ENCODE data around the gene AKR1E2. TPM values are rescaled to one million over a fixed set of nuclear protein-coding genes. Genes with fewer than 3 reads are reported as not detected.
A peak's percentile ranks its signal among the peaks of the same experiment; 100 is the strongest.

Gene AKR1E2
- total RNA-seq: 1 to 10 TPM; 6.1 to 6.5 TPM

DNA sequence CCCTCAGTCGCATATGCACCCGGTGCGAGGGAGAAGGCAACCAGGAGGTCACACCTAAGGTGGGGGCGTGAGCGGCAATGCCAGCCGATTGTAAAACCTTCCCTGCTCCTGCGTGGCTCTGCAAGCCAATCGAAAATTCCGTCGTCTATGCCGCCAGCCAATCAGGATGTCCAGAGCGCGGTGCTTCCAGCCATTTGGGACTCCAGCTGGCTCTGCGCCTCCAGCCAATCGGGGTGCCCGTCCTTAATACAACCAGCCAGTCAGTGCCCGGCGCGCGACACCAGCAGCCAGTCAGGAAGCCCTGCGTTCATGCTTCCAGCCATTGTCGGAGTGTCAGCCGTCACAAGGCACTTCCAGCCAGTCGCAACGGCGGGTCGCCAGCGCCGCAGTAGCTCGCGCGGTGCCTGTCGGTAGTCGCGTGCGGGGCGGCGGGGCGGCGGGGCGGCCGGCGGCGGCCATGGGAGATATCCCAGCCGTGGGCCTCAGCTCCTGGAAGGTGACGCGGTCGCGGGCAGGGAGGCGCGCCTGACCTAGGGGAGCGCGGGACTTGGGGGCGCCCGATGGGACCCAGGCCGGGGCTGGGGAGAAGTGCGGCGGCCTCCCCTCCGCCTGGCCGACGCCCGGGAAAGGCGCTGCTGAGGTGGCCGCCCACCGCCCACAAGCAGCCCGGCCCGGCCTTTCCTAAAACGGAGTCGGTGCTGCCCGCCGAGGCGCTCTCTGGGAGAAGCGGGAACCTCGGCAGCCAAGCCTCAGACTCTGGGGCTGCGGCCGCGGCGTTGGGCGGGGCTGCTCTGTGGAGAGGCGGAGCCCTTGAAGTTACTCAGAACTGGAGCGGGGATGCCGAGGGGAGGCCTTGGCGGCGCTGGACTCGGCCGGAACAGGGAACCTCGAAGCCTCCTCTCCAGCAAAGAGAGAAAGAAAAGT is at the start of gene AKR1E2:
TSS of gene AKR1E2 (plus strand) at position 340 of the 924 bp plus-strand sequence. CDS start at position 458, 118 bp downstream.
- no peaks in the 10 kb centered on the region for H3K36me3 Mint-ChIP-seq (ENCODE audit: low read depth)
- POLR2A ChIA-PET: interaction anchor here (1.0 kb wide), 1 partner anchor 9 kb away, joined by 3 read pairs; no protein-coding TSS in a partner anchor
- H3K27me3 Mint-ChIP-seq: peaks cover 33% of the 10 kb centered on the region
- H3K27ac Mint-ChIP-seq: peak within 1 kb of the TSS; percentile 65
- ATAC-seq (peak; percentile 93), DNase-seq (peak; percentile 89)
- peaks cover 7% of the 10 kb centered on the region for H3K4me1 Mint-ChIP-seq (ENCODE audit: low read depth)
- CTCF ChIA-PET: interaction anchor here (1.0 to 11.2 kb wide), 3 partner anchors 11 to 24 kb away, joined by 3 to 74 read pairs (median 6); no protein-coding TSS in a partner anchor
- H3K9me3 Mint-ChIP-seq: peaks cover 2% of the 10 kb centered on the region
- intact Hi-C loops (cut with micrococcal nuclease): loop anchor here (10.0 kb wide), 1 partner anchor 459 kb away; no protein-coding TSS in a partner anchor
- peak within 1 kb of the TSS; percentile 74 for H3K4me3 Mint-ChIP-seq
- TF ChIP-seq, protein P1, sequence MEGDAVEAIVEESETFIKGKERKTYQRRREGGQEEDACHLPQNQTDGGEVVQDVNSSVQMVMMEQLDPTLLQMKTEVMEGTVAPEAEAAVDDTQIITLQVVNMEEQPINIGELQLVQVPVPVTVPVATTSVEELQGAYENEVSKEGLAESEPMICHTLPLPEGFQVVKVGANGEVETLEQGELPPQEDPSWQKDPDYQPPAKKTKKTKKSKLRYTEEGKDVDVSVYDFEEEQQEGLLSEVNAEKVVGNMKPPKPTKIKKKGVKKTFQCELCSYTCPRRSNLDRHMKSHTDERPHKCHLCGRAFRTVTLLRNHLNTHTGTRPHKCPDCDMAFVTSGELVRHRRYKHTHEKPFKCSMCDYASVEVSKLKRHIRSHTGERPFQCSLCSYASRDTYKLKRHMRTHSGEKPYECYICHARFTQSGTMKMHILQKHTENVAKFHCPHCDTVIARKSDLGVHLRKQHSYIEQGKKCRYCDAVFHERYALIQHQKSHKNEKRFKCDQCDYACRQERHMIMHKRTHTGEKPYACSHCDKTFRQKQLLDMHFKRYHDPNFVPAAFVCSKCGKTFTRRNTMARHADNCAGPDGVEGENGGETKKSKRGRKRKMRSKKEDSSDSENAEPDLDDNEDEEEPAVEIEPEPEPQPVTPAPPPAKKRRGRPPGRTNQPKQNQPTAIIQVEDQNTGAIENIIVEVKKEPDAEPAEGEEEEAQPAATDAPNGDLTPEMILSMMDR (IDR thresholded peaks at IDR 0.05): no peak

DNA sequence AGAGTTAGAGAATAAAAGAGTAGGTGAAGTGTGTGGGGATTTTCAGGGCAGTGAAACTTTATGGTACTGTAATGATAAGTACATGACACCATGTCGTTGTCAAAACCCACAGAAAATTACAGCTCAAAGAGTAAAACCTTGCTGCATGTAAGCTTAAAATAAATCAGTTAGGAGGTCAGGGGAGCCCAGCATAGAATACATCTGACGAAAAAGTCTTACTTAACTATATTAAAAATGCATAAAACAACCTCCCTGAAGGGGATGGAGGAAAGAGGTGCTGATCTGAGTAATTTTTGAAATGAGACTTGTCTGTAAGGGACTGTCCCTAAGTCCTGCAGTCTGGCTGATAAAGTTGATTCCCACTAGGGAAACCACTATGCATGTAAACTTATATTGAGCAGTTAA is 49.8 kb upstream of the AKR1E2 start:
- intact Hi-C loops (cut with micrococcal nuclease): no loop called here
- peaks cover 7% of the 10 kb centered on the region for H3K4me1 Mint-ChIP-seq (ENCODE audit: low read depth)
- H3K9me3 Mint-ChIP-seq: no peaks in the 10 kb centered on the region
- no peaks in the 10 kb centered on the region for H3K36me3 Mint-ChIP-seq (ENCODE audit: low read depth)
- ChIA-PET POLR2A (no interaction called here), CTCF (no interaction called here)
- peaks cover 16% of the 10 kb centered on the region for H3K27me3 Mint-ChIP-seq
- TF ChIP-seq, protein P1 (IDR thresholded peaks at IDR 0.05): no peak
- ATAC-seq (peak; percentile 78), DNase-seq (no peak)
- H3K27ac Mint-ChIP-seq: peak overlapping the region; percentile 16
- H3K4me3 Mint-ChIP-seq: no peak overlapping the region

DNA sequence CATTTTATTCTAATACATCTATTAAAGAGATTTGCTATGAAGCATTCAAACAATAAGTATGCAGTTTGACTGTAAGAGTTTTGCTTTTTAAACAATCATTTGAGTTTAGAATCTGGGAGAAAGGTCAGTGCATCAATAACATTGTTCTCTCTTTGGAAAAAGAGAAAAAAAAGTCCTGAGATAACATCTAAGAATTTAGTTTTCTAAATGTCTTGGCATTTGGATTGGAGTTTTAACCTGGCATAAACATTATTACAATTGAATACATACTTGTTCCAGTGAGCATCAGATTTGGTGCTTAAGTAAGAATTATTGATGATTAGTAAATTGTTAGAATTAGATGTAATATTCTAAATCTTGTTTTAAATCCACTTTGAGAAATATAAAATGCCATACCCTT is 47.2 kb upstream of the AKR1E2 start:
- intact Hi-C loops (cut with micrococcal nuclease): no loop called here
- Mint-ChIP-seq H3K4me1 (ENCODE audit: low read depth) (peaks cover 7% of the 10 kb centered on the region), H3K9me3 (no peaks in the 10 kb centered on the region), H3K27ac (no peak overlapping the region), H3K36me3 (ENCODE audit: low read depth) (no peaks in the 10 kb centered on the region), H3K27me3 (peaks cover 2% of the 10 kb centered on the region), H3K4me3 (no peak overlapping the region)
- TF ChIP-seq, protein P1 (IDR thresholded peaks at IDR 0.05): no peak
- no peak for DNase-seq
- ChIA-PET POLR2A (no interaction called here), CTCF (no interaction called here)
- ATAC-seq: no peak

DNA sequence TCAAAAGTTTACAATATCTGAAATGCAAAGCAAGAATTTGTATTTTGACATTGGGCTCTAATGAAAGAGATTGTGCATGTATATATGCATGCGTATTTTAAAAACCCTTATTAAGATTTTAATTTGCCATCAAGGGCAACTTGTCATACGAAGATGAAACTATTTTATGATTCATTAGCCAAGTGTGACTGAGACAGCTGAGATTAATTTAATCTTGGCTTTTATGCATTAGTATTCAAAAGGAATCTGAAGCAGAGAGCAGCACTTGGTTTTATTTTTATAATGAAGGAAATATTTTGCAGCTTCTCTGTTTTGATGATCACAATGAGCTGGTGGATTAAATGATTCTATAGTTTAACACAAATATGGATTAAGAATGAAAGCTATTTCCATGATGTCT is 45.9 kb upstream of the AKR1E2 start:
- no peaks in the 10 kb centered on the region for H3K9me3 Mint-ChIP-seq
- ATAC-seq: no peak
- ChIA-PET POLR2A (no interaction called here), CTCF (interaction anchor here (1.3 kb wide), 2 partner anchors 13 to 35 kb away, joined by 4 to 5 read pairs; no protein-coding TSS in a partner anchor)
- H3K4me1 Mint-ChIP-seq (ENCODE audit: low read depth): peaks cover 7% of the 10 kb centered on the region
- H3K4me3 Mint-ChIP-seq: no peak overlapping the region
- TF ChIP-seq, protein P1 (IDR thresholded peaks at IDR 0.05): no peak
- intact Hi-C loops (cut with micrococcal nuclease): no loop called here
- no peak for DNase-seq
- H3K27ac Mint-ChIP-seq: no peak overlapping the region
- H3K27me3 Mint-ChIP-seq: peaks cover 2% of the 10 kb centered on the region
- no peaks in the 10 kb centered on the region for H3K36me3 Mint-ChIP-seq (ENCODE audit: low read depth)

DNA sequence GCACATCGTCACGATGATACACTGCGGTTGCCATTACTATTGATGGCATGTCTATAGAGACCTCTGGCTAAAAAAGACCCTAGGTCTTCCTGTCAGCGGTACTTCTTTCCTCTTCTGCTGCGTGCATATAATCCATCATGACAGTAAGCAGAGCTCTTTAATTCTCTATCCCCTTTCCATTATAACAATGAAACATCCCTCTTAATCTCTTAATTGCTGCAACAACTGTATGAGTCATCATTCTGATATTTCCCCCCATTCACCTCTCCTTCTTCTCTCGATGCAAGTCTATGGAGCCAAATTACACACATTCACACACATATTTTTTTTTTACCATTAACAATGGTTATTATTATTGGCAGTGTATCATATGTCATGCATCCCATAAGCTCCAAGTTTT is 45.2 kb upstream of the AKR1E2 start:
- ChIA-PET POLR2A (no interaction called here), CTCF (interaction anchor here (1.3 kb wide), 2 partner anchors 13 to 35 kb away, joined by 4 to 5 read pairs; no protein-coding TSS in a partner anchor)
- TF ChIP-seq, protein P1 (IDR thresholded peaks at IDR 0.05): no peak
- Mint-ChIP-seq H3K4me1 (ENCODE audit: low read depth) (peaks cover 7% of the 10 kb centered on the region), H3K27ac (no peak overlapping the region), H3K4me3 (no peak overlapping the region), H3K27me3 (peaks cover 2% of the 10 kb centered on the region), H3K36me3 (ENCODE audit: low read depth) (no peaks in the 10 kb centered on the region), H3K9me3 (no peaks in the 10 kb centered on the region)
- no peak for DNase-seq
- no peak for ATAC-seq
- intact Hi-C loops (cut with micrococcal nuclease): no loop called here

All from activated CD8-positive, alpha-beta T cell treated with anti-CD3 and anti-CD28 coated beads for 36 hours (primary cell).